Loucy (cell line): Measurements from ENCODE around the gene DNAJC1.

Experiments used
- CTCF ChIP-seq: fragments of 200-600 bp; sonication (generic); conservative IDR thresholded peaks from 2 replicates; pipeline ENCODE4 v1.5.1; 2014; ENCODE audit warnings: mild to moderate bottlenecking, antibody characterized with exemption, low read length
- EZH2phosphoT487 ChIP-seq: fragments of 200-600 bp; IDR thresholded peaks from 2 replicates; pipeline ENCODE4 v1.6.1; 2018; ENCODE audit warnings: antibody characterized with exemption, mild to moderate bottlenecking, moderate library complexity, borderline replicate concordance

DNA sequence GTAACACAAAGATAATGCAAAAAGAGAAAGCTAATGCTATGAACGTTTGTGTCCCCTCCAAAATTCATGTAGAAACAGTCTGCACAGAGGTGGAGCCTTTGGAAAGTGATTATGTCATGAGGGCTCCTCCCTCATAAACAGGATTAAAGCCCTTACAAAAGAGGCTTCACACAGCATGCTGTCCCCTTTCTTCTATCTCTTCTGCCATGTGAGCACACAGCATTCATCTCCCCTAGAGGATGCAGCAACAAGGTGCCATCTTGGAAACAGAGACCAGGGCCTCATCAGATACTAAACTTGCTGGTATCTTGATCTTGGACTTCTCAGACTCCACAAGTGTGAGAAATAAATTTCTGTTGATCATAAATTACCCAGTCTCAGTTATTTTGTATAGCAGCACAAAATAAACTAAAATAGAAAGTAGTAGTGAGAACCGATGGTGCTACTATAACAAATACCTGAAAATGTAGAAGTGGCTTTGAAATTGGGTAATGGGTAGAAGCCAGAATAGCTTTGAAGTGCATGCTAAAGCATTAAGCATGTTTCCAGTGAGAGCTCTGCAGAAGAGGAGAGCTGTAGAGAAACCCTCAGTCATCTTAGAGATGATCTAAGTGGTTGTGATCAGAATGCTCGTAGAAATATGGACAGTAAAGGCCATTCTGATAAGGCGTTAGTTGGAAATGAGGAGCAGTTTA, 108.7 kb downstream of the DNAJC1 start:
- TF ChIP-seq CTCF (no peak), EZH2phosphoT487 (no peak)
